GM13976 (cell line): ENCODE results near the gene TUBB3.

ENCODE experiments used
- DNase-seq: peaks from one replicate; pipeline ENCODE4 v3.0.0; 2012; ENCODE audit warnings: low spot score
- in situ Hi-C: fragments of 300-500 bp; cut with MboI; formaldehyde crosslinking; loops from one replicate; pipeline ENCODE4 v1.12.0; 2022; ENCODE audit warnings: low sequenced_read_pairs, mixed read lengths, inconsistent platforms; ENCODE audit not compliant: unreplicated experiment
- TF ChIP-seq, protein P1 (sequence below): IDR thresholded peaks from 2 replicates; pipeline ENCODE4 v1.5.1; 2012; ENCODE audit warnings: borderline replicate concordance, mild to moderate bottlenecking; ENCODE audit not compliant: insufficient read depth; ENCODE audit errors: extremely low read depth, missing control alignments, control extremely low read depth

Gene TUBB3

DNA sequence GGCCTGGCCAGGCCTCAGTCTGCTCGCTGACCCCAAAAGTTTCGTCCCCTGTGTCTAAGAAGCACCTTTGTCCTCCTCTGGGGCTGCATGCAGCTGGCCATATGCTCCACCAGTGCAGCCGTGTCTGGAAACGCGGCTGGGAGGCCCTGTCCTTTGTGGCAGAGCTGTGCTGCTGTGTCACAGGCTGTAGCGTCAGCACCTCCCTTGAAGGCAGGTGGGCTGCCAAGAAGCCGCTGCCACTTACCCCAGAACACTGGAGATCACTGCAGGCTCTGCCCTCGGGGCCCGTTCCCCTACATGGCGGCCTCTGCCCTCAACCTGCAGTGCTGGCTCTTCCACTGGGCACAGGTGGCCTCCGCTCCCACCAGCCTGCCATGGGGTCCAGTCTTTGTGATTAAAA, 20.2 kb upstream of the TUBB3 start:
- TF ChIP-seq, protein P1, sequence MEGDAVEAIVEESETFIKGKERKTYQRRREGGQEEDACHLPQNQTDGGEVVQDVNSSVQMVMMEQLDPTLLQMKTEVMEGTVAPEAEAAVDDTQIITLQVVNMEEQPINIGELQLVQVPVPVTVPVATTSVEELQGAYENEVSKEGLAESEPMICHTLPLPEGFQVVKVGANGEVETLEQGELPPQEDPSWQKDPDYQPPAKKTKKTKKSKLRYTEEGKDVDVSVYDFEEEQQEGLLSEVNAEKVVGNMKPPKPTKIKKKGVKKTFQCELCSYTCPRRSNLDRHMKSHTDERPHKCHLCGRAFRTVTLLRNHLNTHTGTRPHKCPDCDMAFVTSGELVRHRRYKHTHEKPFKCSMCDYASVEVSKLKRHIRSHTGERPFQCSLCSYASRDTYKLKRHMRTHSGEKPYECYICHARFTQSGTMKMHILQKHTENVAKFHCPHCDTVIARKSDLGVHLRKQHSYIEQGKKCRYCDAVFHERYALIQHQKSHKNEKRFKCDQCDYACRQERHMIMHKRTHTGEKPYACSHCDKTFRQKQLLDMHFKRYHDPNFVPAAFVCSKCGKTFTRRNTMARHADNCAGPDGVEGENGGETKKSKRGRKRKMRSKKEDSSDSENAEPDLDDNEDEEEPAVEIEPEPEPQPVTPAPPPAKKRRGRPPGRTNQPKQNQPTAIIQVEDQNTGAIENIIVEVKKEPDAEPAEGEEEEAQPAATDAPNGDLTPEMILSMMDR = no peak
- in situ Hi-C loops = no loop called here
- DNase-seq = no peak

DNA sequence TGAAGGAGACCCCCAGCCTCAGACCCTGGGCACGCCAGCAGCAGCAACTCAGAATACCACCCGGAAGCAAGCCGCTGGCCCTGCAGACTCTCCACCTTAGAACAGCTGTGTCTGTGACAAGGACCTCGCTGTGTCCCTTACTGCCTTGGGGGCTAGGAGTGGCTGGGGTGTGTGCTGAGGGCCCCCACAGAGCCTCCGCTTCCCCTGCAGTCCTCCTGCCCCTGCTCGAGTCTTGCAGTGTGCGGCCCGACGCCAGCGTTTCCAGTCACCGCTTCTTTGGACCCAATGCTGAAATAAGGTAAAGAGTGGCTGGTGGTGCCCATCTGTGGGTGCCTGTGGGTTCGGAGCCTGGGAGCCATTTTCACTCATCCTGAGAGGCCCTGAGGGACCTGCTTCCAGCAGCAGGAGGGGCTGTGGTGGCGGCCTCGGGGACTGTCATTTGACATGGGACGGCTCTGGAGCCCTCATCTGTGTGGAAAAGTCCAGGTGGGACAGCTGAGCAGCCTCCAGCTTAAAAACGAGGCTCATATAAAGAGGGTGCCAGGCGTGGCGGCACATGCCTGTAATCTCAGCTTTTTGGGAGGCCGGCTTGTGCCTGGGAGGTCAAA, 19.1 kb upstream of the TUBB3 start:
- no peak for DNase-seq
- in situ Hi-C loops = no loop called here
- TF ChIP-seq, protein P1 = no peak

DNA sequence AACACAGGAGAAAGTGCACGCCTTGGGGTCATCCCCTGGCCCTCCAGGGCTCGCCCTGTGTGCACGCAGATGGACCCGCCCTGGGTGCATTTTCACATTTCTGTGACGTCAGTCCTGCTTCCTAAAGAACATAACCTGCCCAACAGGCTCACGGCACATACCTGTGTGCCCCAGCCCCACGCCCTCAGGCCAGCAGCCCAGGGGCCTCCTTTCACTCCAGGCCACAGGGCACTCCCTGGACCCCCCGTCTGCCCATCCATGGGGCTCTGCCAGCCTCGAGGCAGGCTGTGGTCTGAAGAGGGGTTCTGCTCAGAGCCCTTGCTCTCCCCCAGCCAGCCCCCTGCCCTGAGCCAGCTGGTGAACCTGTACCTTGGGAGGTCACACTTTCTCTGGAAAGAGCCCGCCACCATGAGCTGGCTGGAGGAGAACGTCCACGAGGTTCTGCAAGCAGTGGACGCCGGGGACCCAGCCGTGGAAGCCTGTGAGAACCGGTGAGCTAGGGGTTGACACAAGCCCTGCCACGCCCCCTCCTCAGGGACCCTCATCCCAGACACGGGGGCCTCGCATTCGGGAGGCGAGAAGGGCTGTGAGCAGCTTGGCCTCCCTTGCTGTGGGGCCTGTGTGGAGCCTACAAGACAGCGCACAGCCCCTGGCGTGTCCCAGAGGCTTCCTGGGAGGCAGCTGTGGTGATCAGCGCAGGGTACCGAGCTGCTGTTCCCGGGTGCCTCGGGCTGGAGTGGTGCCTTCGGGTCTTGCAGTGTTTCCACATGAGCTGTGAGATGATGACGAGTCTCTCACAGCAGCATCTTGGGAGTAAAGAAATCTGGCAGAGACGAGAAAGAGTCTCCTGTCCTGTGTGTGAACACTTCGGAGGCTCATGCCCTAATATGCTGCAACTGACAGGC, 18.3 kb upstream of the TUBB3 start:
- no peak for DNase-seq
- in situ Hi-C loops = no loop called here
- TF ChIP-seq, protein P1 = no peak

DNA sequence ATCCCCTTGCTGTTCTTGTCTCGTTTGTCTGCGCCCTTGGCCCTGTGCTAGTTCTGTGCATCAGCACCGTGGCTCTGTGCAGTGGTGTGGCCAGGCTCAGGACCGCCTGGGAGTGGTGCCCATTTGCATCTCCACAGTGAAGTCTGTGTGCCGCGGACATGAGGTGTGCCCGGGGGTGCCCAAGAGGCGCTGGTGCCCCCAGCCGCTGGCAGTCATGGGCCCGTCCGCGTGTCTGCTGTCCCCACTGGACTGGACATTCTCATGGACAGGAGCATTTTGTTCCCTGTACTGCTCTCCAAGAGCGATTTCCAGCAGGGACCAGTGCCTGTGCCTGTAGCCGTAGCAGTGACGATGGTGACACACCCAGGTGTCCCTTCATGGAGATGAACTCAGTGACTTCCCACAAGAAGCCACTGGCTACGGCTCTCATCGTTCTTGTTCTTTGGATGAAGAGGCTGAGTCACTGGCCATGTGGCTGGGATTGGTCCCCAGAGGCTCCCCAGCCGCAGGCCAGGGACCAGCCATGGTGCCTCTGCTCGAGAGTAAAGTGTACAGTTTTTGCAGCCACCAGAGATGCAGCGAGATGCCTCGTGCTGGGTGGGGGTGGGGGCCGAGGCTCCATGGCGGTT, 17.5 kb upstream of the TUBB3 start:
- no peak for DNase-seq
- TF ChIP-seq, protein P1 = no peak
- in situ Hi-C loops = no loop called here

DNA sequence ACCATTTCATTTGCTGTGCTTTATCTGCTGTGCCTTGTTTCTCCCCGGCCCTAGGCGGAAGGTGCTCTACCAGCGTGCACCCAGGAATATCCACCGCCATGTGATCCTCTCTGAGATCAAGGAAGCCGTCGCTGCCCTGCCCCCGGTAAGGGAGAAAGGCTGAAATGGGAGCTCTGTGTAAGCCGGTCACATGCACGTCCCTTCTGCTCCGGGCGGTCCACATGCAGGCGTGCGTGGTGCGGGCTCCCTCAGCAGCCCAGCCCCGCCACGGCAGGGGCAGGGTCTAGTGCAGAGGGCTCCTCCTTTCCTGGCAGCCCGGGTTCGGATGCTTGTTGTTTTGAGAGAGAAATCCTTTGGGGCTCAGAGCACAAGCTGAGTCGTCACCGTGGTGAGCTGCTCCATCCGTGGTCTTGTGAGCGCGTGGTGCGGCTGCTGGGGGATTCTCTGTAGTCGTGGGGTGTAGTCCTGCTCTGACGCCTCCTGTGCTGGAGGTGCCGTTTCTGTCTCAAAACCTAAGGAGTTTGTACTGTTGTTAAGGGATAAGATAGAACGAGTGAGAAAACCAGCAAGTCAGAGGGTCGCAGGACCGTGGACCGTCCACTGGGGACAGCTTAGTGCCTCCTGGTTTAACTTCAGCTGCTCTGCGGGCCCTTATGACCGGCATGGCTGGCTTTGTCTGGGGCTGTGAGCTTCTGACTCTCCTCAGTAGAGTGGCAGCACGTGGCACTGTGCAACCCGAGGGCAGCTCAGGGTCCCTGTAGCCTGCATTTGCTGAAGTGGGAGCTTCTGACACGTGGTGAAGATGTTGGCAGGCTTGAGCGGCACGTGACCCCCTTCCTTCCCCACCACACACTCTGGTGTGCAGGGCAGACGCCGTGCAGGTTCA, 16.8 kb upstream of the TUBB3 start:
- DNase-seq = no peak
- in situ Hi-C loops = no loop called here
- TF ChIP-seq, protein P1 = no peak
